H4 (cell line): ENCODE data around the gene ZNF521. TPM values are rescaled to one million over a fixed set of nuclear protein-coding genes. Genes with fewer than 3 reads are reported as not detected.
A peak's percentile ranks its signal among the peaks of the same experiment; 100 is the strongest.

Experiments used
- DNase-seq: peaks from one replicate; pipeline ENCODE4 v3.0.0-alpha.2; 2015; ENCODE audit warnings: low spot score
- total RNA-seq: library from RNA; depleted of rRNA; stranded (reverse); fragments of >200 nt; shearing (Covaris generic); gene quantifications from 2 replicates; pipeline ENCODE4 v1.2.3, GENCODE V29; 2014

Gene ZNF521
- total RNA-seq, 1 experiment from 2014 or later, result 8.2 TPM

- DNase-seq, result no peak
These were observed 16.3 kb downstream of the ZNF521 start for GRCh38 chr18:25335676-25336075.

GRCh38 chr18:25335062-25335461 lies 16.9 kb downstream of the ZNF521 start:
- DNase-seq, result no peak

- DNase-seq, result no peak
These were observed 17.4 kb downstream of the ZNF521 start for GRCh38 chr18:25334588-25334987.

GRCh38 chr18:25332002-25332401 lies 20.0 kb downstream of the ZNF521 start:
- no peak for DNase-seq

- DNase-seq, result no peak
These were observed 22.2 kb downstream of the ZNF521 start for GRCh38 chr18:25329783-25330182.

GRCh38 chr18:25327584-25327983 lies 24.4 kb downstream of the ZNF521 start:
- no peak for DNase-seq

- no peak for DNase-seq
These were observed 25.5 kb downstream of the ZNF521 start for GRCh38 chr18:25326361-25326952.

- no peak for DNase-seq
These were observed 29.2 kb downstream of the ZNF521 start for GRCh38 chr18:25322806-25323205.

- no peak for DNase-seq
These were observed 35.5 kb downstream of the ZNF521 start for GRCh38 chr18:25316381-25317018.

GRCh38 chr18:25314838-25315190 lies 37.2 kb downstream of the ZNF521 start:
- DNase-seq, result no peak

- no peak for DNase-seq
These were observed 37.7 kb downstream of the ZNF521 start for GRCh38 chr18:25314151-25314837.

- DNase-seq, result no peak
These were observed 38.7 kb downstream of the ZNF521 start for GRCh38 chr18:25313268-25313667.

GRCh38 chr18:25310045-25310444 lies 41.9 kb downstream of the ZNF521 start:
- DNase-seq, result peak; percentile 50

GRCh38 chr18:25308381-25308780 lies 43.6 kb downstream of the ZNF521 start:
- DNase-seq, result no peak

GRCh38 chr18:25307192-25307591 lies 44.8 kb downstream of the ZNF521 start:
- no peak for DNase-seq

GRCh38 chr18:25306671-25307070 lies 45.3 kb downstream of the ZNF521 start:
- no peak for DNase-seq

GRCh38 chr18:25305584-25305983 lies 46.4 kb downstream of the ZNF521 start:
- DNase-seq, result no peak

- no peak for DNase-seq
These were observed 51.5 kb downstream of the ZNF521 start for GRCh38 chr18:25300492-25300891.

GRCh38 chr18:25299426-25300300 lies 52.3 kb downstream of the ZNF521 start:
- DNase-seq, result peak; percentile 62

GRCh38 chr18:25298853-25299274 lies 53.1 kb downstream of the ZNF521 start:
- peak; percentile 90 for DNase-seq

GRCh38 chr18:25295624-25296138 lies 56.3 kb downstream of the ZNF521 start:
- no peak for DNase-seq

GRCh38 chr18:25291150-25291549 lies 60.8 kb downstream of the ZNF521 start:
- DNase-seq, result no peak
